Liver (tissue), 9 donors: ENCODE measurements around the gene DNM2. TPM values are rescaled to one million over a fixed set of nuclear protein-coding genes. Genes with fewer than 3 reads are reported as not detected.

ENCODE experiments used
- DNase-seq: peaks from one replicate; pipeline ENCODE4 v3.0.0-alpha.2; 2017; ENCODE audit warnings: low spot score
- H3K27ac ChIP-seq, 2 donors: one replicate each; pipeline ENCODE4 v1.7.0; 2013; ENCODE audit warnings: inconsistent platforms in 2 of 2, low read length in 2 of 2, control low read depth in 1 of 2, low read depth in 1 of 2, mild to moderate bottlenecking in 1 of 2
- H3K27me3 ChIP-seq, 4 donors: one replicate each; pipeline versions ENCODE4 v1.6.1 to v1.7.0; 2013; ENCODE audit warnings: low read length in 3 of 4, inconsistent platforms in 1 of 4, mild to moderate bottlenecking in 1 of 4, moderate library complexity in 1 of 4; ENCODE audit not compliant: control insufficient read depth in 4 of 4, insufficient read depth in 4 of 4
- H3K36me3 ChIP-seq, 4 donors: one replicate each; pipeline versions ENCODE4 v1.6.1 to v1.7.0; 2013; ENCODE audit warnings: low read length in 3 of 4, mild to moderate bottlenecking in 3 of 4, low read depth in 1 of 4, moderate library complexity in 1 of 4; ENCODE audit not compliant: control insufficient read depth in 4 of 4, insufficient read depth in 3 of 4
- H3K4me1 ChIP-seq, 4 donors: one replicate each; pipeline versions ENCODE4 v1.6.1 to v1.7.0; 2013; ENCODE audit warnings: low read length in 3 of 4, mild to moderate bottlenecking in 3 of 4, moderate library complexity in 1 of 4; ENCODE audit not compliant: control insufficient read depth in 4 of 4, insufficient read depth in 4 of 4
- H3K4me3 ChIP-seq, 3 donors: one replicate each; pipeline versions ENCODE4 v1.6.1 to v1.7.0; 2013; ENCODE audit warnings: low read length in 3 of 3, control low read depth in 1 of 3, low read depth in 1 of 3, mild to moderate bottlenecking in 1 of 3
- H3K9ac ChIP-seq, 2 donors: one replicate each; pipeline ENCODE4 v1.7.0; 2013; ENCODE audit warnings: low read length in 2 of 2, mild to moderate bottlenecking in 2 of 2, moderate library complexity in 2 of 2, control low read depth in 1 of 2, low read depth in 1 of 2
- H3K9me3 ChIP-seq, 4 donors: one replicate each; pipeline versions ENCODE4 v1.6.1 to v1.7.0; 2013; ENCODE audit warnings: low read length in 3 of 4; ENCODE audit not compliant: control insufficient read depth in 4 of 4
- ATF3 ChIP-seq: IDR thresholded peaks from 2 replicates; pipeline ENCODE4 v1.6.1; 2016; ENCODE audit warnings: antibody characterized with exemption
- CTCF ChIP-seq: fragments of 150-350 bp; IDR thresholded peaks from 2 replicates; pipeline ENCODE4 v1.5.1; 2017; ENCODE audit warnings: improper control_type of control experiment, low read depth, low read length; ENCODE audit not compliant: missing input control
- EGR1 ChIP-seq, 2 donors: IDR thresholded peaks; 2 replicates each; pipeline ENCODE4 v1.6.1; 2016 to 2018; ENCODE audit warnings: antibody characterized with exemption in 2 of 2, low read depth in 2 of 2
- FOXA1 ChIP-seq: IDR thresholded peaks from 2 replicates; pipeline ENCODE4 v1.6.1; 2016; ENCODE audit warnings: antibody characterized with exemption
- FOXA2 ChIP-seq: IDR thresholded peaks from 2 replicates; pipeline ENCODE4 v1.6.1; 2016; ENCODE audit warnings: antibody characterized with exemption
- GABPA ChIP-seq, 2 donors: IDR thresholded peaks in 1 of 2; conservative IDR thresholded peaks in 1 of 2; 2 replicates each; pipeline ENCODE4 v1.6.1; 2016; ENCODE audit warnings: antibody characterized with exemption in 2 of 2, mild to moderate bottlenecking in 1 of 2, moderate library complexity in 1 of 2
- HNF4A ChIP-seq, 2 donors: conservative IDR thresholded peaks; 2 replicates each; pipeline ENCODE4 v1.6.1; 2016; ENCODE audit warnings: antibody characterized with exemption in 2 of 2, mild to moderate bottlenecking in 2 of 2
- HNF4G ChIP-seq: IDR thresholded peaks from 2 replicates; pipeline ENCODE4 v1.6.1; 2016; ENCODE audit warnings: antibody characterized with exemption
- JUND ChIP-seq, 2 donors: IDR thresholded peaks; 2 replicates each; pipeline ENCODE4 v1.6.1; 2016; ENCODE audit warnings: antibody characterized with exemption in 2 of 2
- MAX ChIP-seq: IDR thresholded peaks from 2 replicates; pipeline ENCODE4 v1.6.1; 2016; ENCODE audit warnings: antibody characterized with exemption
- NR2F2 ChIP-seq: IDR thresholded peaks from 2 replicates; pipeline ENCODE4 v1.6.1; 2016; ENCODE audit warnings: antibody characterized with exemption
- RAD21 ChIP-seq, 2 donors: IDR thresholded peaks; 2 replicates each; pipeline ENCODE4 v1.6.1; 2016; ENCODE audit warnings: antibody characterized with exemption in 2 of 2, mild to moderate bottlenecking in 2 of 2
- REST ChIP-seq: IDR thresholded peaks from 2 replicates; pipeline ENCODE4 v1.6.1; 2016; ENCODE audit warnings: antibody characterized with exemption, mild to moderate bottlenecking
- TAF1 ChIP-seq: conservative IDR thresholded peaks from 2 replicates; pipeline ENCODE4 v1.6.1; 2016; ENCODE audit warnings: antibody characterized with exemption, mild to moderate bottlenecking
- YY1 ChIP-seq: IDR thresholded peaks from 2 replicates; pipeline ENCODE4 v1.6.1; 2016; ENCODE audit warnings: antibody characterized with exemption, mild to moderate bottlenecking
- ZBTB33 ChIP-seq: IDR thresholded peaks from 2 replicates; pipeline ENCODE4 v1.6.1; 2016; ENCODE audit warnings: antibody characterized with exemption
- WGBS: extraction: QIAGEN DNeasy Blood & Tissue Kit; methylation state at CpG from one replicate; pipeline ENCODE4 v1.1.7; 2013; 5-methylcytosine and 5-hydroxymethylcytosine counted together
- polyA plus RNA-seq, 2 donors: library from polyadenylated mRNA; stranded (reverse) in 1 of 2; unstranded in 1 of 2; fragments of 200-250 nt in 1 of 2; fragments of >200 nt in 1 of 2; fragmentation: Nextera tagmentation in 1 of 2; extraction: Ambion mirVana in 1 of 2; gene quantifications; one replicate each; pipeline versions ENCODE4 v1.2.1 to v1.2.3, GENCODE V29; 2013 to 2015
- total RNA-seq, 2 donors: library from RNA; depleted of rRNA; stranded (reverse); fragments of >200 nt; gene quantifications; one replicate each; pipeline ENCODE4 v1.2.3, GENCODE V29; 2014
- donor health status: healthy.
- donor health status: healthy.
- donor health status: healthy.
- donor health status: healthy.
- donor health status: healthy.

DNM2 gene
- total and polyA plus RNA-seq, 4 donors = 23.1 to 95.1 (median 59.1) TPM

GRCh38 chr19:10669246-10669645 is 48.6 kb upstream of the DNM2 start:
- Histone ChIP-seq H3K9me3 (no peaks in the 10 kb centered on the region), H3K4me3 (no peak overlapping the region), H3K4me1 (peaks cover 0 to 19% (median 10%) of the 10 kb centered on the region in 4 donors), H3K36me3 (peaks cover 3 to 23% (median 6%) of the 10 kb centered on the region in 4 donors), H3K27ac (no peak overlapping the region), H3K27me3 (no peaks in the 10 kb centered on the region), H3K9ac (no peak overlapping the region)
- TF ChIP-seq REST = no peak
- TF ChIP-seq FOXA2 = no peak
- TF ChIP-seq RAD21 (IDR thresholded peaks at IDR 0.05) = no peak
- TF ChIP-seq JUND (IDR thresholded peaks at IDR 0.05) = no peak
- no peak for TF ChIP-seq HNF4A (conservative IDR thresholded peaks at IDR 0.05)
- no peak for TF ChIP-seq CTCF
- TF ChIP-seq YY1 = no peak
- TF ChIP-seq ZBTB33 = no peak
- TF ChIP-seq EGR1 (IDR thresholded peaks at IDR 0.05; ENCODE audit: low read depth in 2 of 2) = no peak
- no peak for TF ChIP-seq HNF4G
- no peak for TF ChIP-seq ATF3
- no peak for TF ChIP-seq NR2F2
- no peak for TF ChIP-seq GABPA (IDR thresholded peaks at IDR 0.05 in 1 of 2, conservative IDR thresholded peaks at IDR 0.05 in 1 of 2)
- no peak for TF ChIP-seq TAF1
- TF ChIP-seq FOXA1 = no peak
- no peak for TF ChIP-seq MAX
- no peak for DNase-seq
- WGBS = 92% methylated on average over 6 of the region's 6 CpGs

- WGBS = 88% methylated on average over 1 of the region's 1 CpG
- H3K9me3 ChIP-seq = no peaks in the 10 kb centered on the region
- no peak overlapping the region for H3K9ac ChIP-seq
- DNase-seq = no peak
- H3K4me3 ChIP-seq = no peak overlapping the region
- peaks cover 3 to 26% (median 6%) of the 10 kb centered on the region in 4 donors for H3K36me3 ChIP-seq
- peaks cover 0 to 19% (median 10%) of the 10 kb centered on the region in 4 donors for H3K4me1 ChIP-seq
- H3K27ac ChIP-seq = no peak overlapping the region
- no peak for TF ChIP-seq YY1
- TF ChIP-seq TAF1 = no peak
- TF ChIP-seq MAX = no peak
- TF ChIP-seq NR2F2 = no peak
- no peak for TF ChIP-seq JUND (IDR thresholded peaks at IDR 0.05)
- TF ChIP-seq FOXA2 = no peak
- TF ChIP-seq GABPA (IDR thresholded peaks at IDR 0.05 in 1 of 2, conservative IDR thresholded peaks at IDR 0.05 in 1 of 2) = no peak
- no peaks in the 10 kb centered on the region for H3K27me3 ChIP-seq
Observed at GRCh38 chr19:10670182-10670581, 47.7 kb upstream of the DNM2 start.
